HepG2 (cell line): ENCODE results near the gene UBAC2. TPM values are rescaled to one million over a fixed set of nuclear protein-coding genes. Genes with fewer than 3 reads are reported as not detected.

Experiments used
- ATAC-seq: fragments of 200-7000 bp; cut with Tn5 transposase; 3 replicates; pipeline ENCODE4 v1.9.1; 2020; ENCODE audit warnings: mild to moderate bottlenecking, moderate library complexity
- BruUV-seq: library from RNA; stranded (reverse); fragments of 400-500 nt; replicated peaks from 2 replicates; lab custom pipeline; 2021; lab: Mats Ljungman, UMichigan
- CTCF ChIA-PET: fragments of 300-600 bp; formaldehyde crosslinking; extraction: SDS; loops from one replicate; lab custom pipeline; 2021; ENCODE audit warnings: low total read pairs, inconsistent platforms, low intra/inter-chr PET ratio; lab: Yijun Ruan, JAX
- POLR2A ChIA-PET: fragments of 350-600 bp; sonication (Branson Sonifier 250); formaldehyde crosslinking; loops from one replicate; lab custom pipeline; 2020; ENCODE audit warnings: antibody characterized with exemption, inconsistent platforms; lab: Yijun Ruan, JAX
- DNase-seq: peaks from one replicate; pipeline ENCODE4 v3.0.0-alpha.2; 2015; ENCODE audit warnings: low spot score
- FAIRE-seq: peaks from 3 replicates; lab custom pipeline; 2011; peaks lifted over from hg19 to GRCh38; lab: Jason Lieb, UNC
- H2AFZ ChIP-seq: one replicate; pipeline ENCODE4 v1.6.1; 2011; ENCODE audit warnings: low read length, inconsistent platforms
- H3K27ac ChIP-seq: fragments of 300-600 bp; 3 replicates; pipeline ENCODE4 v1.8.0; 2011; ENCODE audit warnings: mixed run types, mild to moderate bottlenecking, mixed read lengths, low read length, inconsistent platforms; ENCODE audit not compliant: insufficient read depth; ENCODE audit errors: extremely low read length
- H3K27me3 ChIP-seq, 2 experiments: fragments of 200-600 bp in 1 of 2; 2 replicates in 1 of 2; 3 replicates in 1 of 2; pipeline versions ENCODE4 v1.6.0 to v1.8.0; 2011; ENCODE audit warnings: low read length in 2 of 2, mild to moderate bottlenecking in 2 of 2, moderate library complexity in 2 of 2, inconsistent platforms in 1 of 2; ENCODE audit not compliant: insufficient read depth in 2 of 2, control insufficient read depth in 1 of 2
- H3K36me3 ChIP-seq, 2 experiments: fragments of 200-600 bp in 1 of 2; replicated peaks in 1 of 2; 2 replicates in 1 of 2; 3 replicates in 1 of 2; pipeline versions ENCODE4 v1.5.1 to v1.8.0; 2011; ENCODE audit warnings: low read length in 2 of 2, inconsistent platforms in 1 of 2; ENCODE audit not compliant: insufficient read depth in 2 of 2, control insufficient read depth in 1 of 2
- H3K4me1 ChIP-seq: 2 replicates; pipeline ENCODE4 v1.5.1; 2012; ENCODE audit warnings: low read length, inconsistent platforms; ENCODE audit not compliant: insufficient read depth
- H3K4me2 ChIP-seq: 2 replicates; pipeline ENCODE4 v1.6.0; 2011; ENCODE audit warnings: low read depth, low read length, inconsistent platforms
- H3K4me3 ChIP-seq, 3 experiments: fragments of 200-600 bp in 1 of 3; sonication (generic), shearing (Covaris generic) in 1 of 3; replicated peaks in 1 of 3; 2 replicates each; pipeline ENCODE4 v1.5.1; 2011 to 2016; ENCODE audit warnings: low read length in 3 of 3, inconsistent platforms in 2 of 3, low read depth in 2 of 3, mild to moderate bottlenecking in 2 of 3, control low read depth in 1 of 3, mixed read lengths in 1 of 3; ENCODE audit not compliant: insufficient read depth in 1 of 3
- H3K79me2 ChIP-seq: one replicate; pipeline ENCODE4 v1.6.1; 2011; ENCODE audit warnings: low read length, inconsistent platforms; ENCODE audit not compliant: insufficient read depth
- H3K9ac ChIP-seq: 2 replicates; pipeline ENCODE4 v1.6.0; 2011; ENCODE audit warnings: mild to moderate bottlenecking, low read depth, low read length, inconsistent platforms; ENCODE audit not compliant: insufficient read depth
- H3K9me3 ChIP-seq: 2 replicates; pipeline ENCODE4 v1.5.1; 2012; ENCODE audit warnings: mild to moderate bottlenecking, low read length
- H4K20me1 ChIP-seq: 2 replicates; pipeline ENCODE4 v1.6.0; 2011; ENCODE audit warnings: inconsistent platforms, mild to moderate bottlenecking, low read length, moderate library complexity; ENCODE audit not compliant: insufficient read depth
- ATF7-NPFF ChIP-seq: sonication (generic); formaldehyde crosslinking; IDR thresholded peaks from 2 replicates; pipeline ENCODE4 v1.8.1; 2023; ENCODE audit warnings: mild to moderate bottlenecking, low read depth, missing genetic modification reagents, moderate library complexity
- MAFF ChIP-seq: IDR thresholded peaks from 2 replicates; pipeline ENCODE4 v1.6.1; 2011; ENCODE audit warnings: low read depth, low read length, improper control_type of control experiment
- MED1 ChIP-seq: sonication (generic); formaldehyde crosslinking; IDR thresholded peaks from 2 replicates; pipeline ENCODE4 v1.4.0; 2020; ENCODE audit warnings: missing genetic modification reagents
- PTBP1 ChIP-seq: fragments of 200-400 bp; formaldehyde crosslinking; IDR thresholded peaks from 2 replicates; pipeline ENCODE4 v1.6.1; 2018; ENCODE audit warnings: low read length, low read depth; ENCODE audit not compliant: poor library complexity, severe bottlenecking
- SIN3B ChIP-seq: fragments of 150-350 bp; IDR thresholded peaks from 2 replicates; pipeline ENCODE4 v1.6.1; 2014; ENCODE audit warnings: low read length
- SIX4 ChIP-seq: sonication (generic); formaldehyde crosslinking; IDR thresholded peaks from 2 replicates; pipeline ENCODE4 v1.4.0; 2020; ENCODE audit warnings: missing genetic modification reagents
- YEATS4 ChIP-seq: sonication (generic); formaldehyde crosslinking; IDR thresholded peaks from 2 replicates; pipeline ENCODE4 v1.4.0; 2020; ENCODE audit warnings: missing genetic modification reagents, borderline replicate concordance
- ZNF121 ChIP-seq: sonication (generic); formaldehyde crosslinking; IDR thresholded peaks from 2 replicates; pipeline ENCODE4 v1.5.0; 2020; ENCODE audit warnings: mild to moderate bottlenecking, missing genetic modification reagents
- ZNF335 ChIP-seq: sonication (generic); formaldehyde crosslinking; IDR thresholded peaks from 2 replicates; pipeline ENCODE4 v1.4.0; 2020; ENCODE audit warnings: missing genetic modification reagents
- ZNF83 ChIP-seq: sonication (generic); formaldehyde crosslinking; IDR thresholded peaks from 2 replicates; pipeline ENCODE4 v1.4.0; 2020; ENCODE audit warnings: missing genetic modification reagents, mild to moderate bottlenecking, borderline replicate concordance
- WGBS: methylation state at CpG from one replicate; pipeline ENCODE4 v1.1.6; 2017; ENCODE audit warnings: low lambda C conversion rate; 5-methylcytosine and 5-hydroxymethylcytosine counted together
- in situ Hi-C: cut with HindIII; loops from 2 replicates; pipeline ENCODE4 v1.10.0; 2017; ENCODE audit warnings: low pct_unique_long_range_greater_than_20kb; ENCODE audit not compliant: extremely low pct_ligation_motif_present
- intact Hi-C: fragments of 100-400 bp; cut with micrococcal nuclease; formaldehyde crosslinking; loops from one replicate; pipeline ENCODE4 v1.10.0; 2022; ENCODE audit not compliant: unreplicated experiment
- polyA plus RNA-seq, 8 experiments: library from polyadenylated mRNA; depleted of rRNA in 3 of 8; stranded (reverse) in 7 of 8; unstranded in 1 of 8; fragments of >200 nt; fragmentation: Illumina TruSeq in 4 of 8; extraction: Trizol in 4 of 8; gene quantifications; 2 replicates each; pipeline versions ENCODE4 v1.2.1 to v1.2.3, GENCODE V29; 2011 to 2016; ENCODE audit warnings: low read depth in 4 of 8, missing spikeins in 1 of 8, mixed read lengths in 1 of 8; ENCODE audit not compliant: insufficient read depth in 1 of 8
- total RNA-seq, 5 experiments: library from RNA; depleted of rRNA; stranded (reverse); fragments of >200 nt; fragmentation: Illumina TruSeq; extraction: Trizol; gene quantifications; 2 replicates each; pipeline ENCODE4 v1.2.3, GENCODE V29; 2016; ENCODE audit warnings: low read depth in 1 of 5
- TF ChIP-seq, protein P1 (sequence below): sonication (generic); formaldehyde crosslinking; conservative IDR thresholded peaks from 2 replicates; pipeline ENCODE4 v1.4.0; 2020; ENCODE audit warnings: missing genetic modification reagents
- TF ChIP-seq, protein P2 (sequence below), 2 experiments: fragments of 450-650 bp in 1 of 2; sonication (generic) in 1 of 2; formaldehyde crosslinking; IDR thresholded peaks; 2 replicates each; pipeline versions ENCODE4 v1.5.0 to v1.8.0; 2020 to 2022; ENCODE audit warnings: mild to moderate bottlenecking in 1 of 2, missing genetic modification reagents in 1 of 2

The UBAC2 gene
- total and polyA plus RNA-seq, 2 of the 13 experiments (the other 11 are each of a cell fraction or from before 2014, with no cell fraction given): 61.3 to 80.8 TPM

DNA sequence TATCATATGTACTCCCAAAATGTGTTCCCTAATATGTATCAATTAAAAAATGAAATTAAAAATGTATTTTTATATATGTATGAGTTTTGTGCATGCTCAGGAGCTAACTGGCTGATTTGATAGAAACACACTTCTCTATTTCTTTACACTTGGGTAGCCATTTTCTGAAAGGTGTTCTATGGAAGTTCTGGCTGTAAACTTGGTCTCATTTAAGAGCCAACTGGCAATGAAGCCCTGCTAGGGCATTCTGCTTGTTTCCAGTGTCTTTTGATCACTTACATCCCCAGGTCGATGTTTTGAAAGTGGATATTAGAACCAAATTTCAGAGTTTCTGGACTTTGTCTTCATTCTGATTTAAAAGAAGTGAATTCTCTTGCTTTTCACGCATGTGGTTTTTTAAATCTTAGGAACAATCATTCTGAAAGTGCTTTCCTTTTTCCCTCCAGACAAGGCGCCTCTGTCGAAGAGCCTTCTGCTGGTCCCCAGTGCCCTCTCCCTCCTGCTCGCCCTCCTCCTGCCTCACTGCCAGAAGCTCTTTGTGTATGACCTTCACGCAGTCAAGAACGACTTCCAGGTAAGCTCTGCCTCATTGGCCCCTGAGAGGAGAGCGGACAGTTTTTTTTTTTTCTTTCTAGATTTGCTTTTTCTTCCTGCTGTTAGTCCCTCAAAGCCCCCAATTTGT, 37.5 kb downstream of the UBAC2 start (continued):
- no peak for TF ChIP-seq SIX4 (CRISPR knock-in tag)
- TF ChIP-seq, protein P1, sequence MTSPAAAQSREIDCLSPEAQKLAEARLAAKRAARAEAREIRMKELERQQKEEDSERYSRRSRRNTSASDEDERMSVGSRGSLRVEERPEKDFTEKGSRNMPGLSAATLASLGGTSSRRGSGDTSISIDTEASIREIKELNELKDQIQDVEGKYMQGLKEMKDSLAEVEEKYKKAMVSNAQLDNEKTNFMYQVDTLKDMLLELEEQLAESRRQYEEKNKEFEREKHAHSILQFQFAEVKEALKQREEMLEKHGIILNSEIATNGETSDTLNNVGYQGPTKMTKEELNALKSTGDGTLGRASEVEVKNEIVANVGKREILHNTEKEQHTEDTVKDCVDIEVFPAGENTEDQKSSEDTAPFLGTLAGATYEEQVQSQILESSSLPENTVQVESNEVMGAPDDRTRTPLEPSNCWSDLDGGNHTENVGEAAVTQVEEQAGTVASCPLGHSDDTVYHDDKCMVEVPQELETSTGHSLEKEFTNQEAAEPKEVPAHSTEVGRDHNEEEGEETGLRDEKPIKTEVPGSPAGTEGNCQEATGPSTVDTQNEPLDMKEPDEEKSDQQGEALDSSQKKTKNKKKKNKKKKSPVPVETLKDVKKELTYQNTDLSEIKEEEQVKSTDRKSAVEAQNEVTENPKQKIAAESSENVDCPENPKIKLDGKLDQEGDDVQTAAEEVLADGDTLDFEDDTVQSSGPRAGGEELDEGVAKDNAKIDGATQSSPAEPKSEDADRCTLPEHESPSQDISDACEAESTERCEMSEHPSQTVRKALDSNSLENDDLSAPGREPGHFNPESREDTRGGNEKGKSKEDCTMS (CRISPR knock-in tag): no peak
- no peak for TF ChIP-seq ZNF335 (CRISPR knock-in tag)
- no peak for TF ChIP-seq MAFF
- no peak for TF ChIP-seq MED1 (CRISPR knock-in tag)
- no peak for TF ChIP-seq ZNF121 (CRISPR knock-in tag)

DNA sequence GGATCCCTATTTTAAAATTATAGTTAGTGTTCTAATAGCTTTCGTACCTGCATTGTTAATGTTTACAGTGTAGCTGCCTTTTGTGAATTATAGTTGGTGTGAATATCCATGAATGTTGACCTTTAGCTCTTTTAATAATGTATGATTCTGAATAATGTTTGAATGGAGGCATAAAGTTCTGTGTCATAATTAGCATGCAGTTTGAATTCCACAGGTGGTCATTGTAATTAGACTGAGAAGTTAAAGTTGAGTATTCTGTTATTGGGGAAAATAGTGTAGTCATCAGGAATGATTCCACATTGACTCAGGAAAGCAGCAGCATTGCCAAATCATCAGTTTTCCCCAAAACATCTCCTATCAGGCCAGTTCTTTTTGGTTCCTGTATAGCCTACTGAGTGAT, 45.4 kb downstream of the UBAC2 start:
- Histone ChIP-seq H3K27me3 (no peaks in the 10 kb centered on the region), H3K4me2 (no peak overlapping the region), H2AFZ (no peak overlapping the region), H3K27ac (no peak overlapping the region), H3K4me1 (no peaks in the 10 kb centered on the region), H4K20me1 (no peaks in the 10 kb centered on the region), H3K4me3 (no peak overlapping the region), H3K79me2 (no peaks in the 10 kb centered on the region), H3K9ac (no peak overlapping the region), H3K36me3 (0 out of 5 replicates have a peak, but pooled peaks cover 0 to 18% of the 10 kb centered on the region in 2 experiments), H3K9me3 (no peaks in the 10 kb centered on the region)
- 98% methylated on average over 1 of the region's 1 CpG for WGBS
- intact Hi-C loops: no loop called here
- no TSS peak for BruUV-seq
- DNase-seq: no peak
- no peak for FAIRE-seq
- ChIA-PET CTCF (no interaction called here), POLR2A (no interaction called here)
- in situ Hi-C loops: no loop called here
- no peak for ATAC-seq
- TF ChIP-seq PTBP1 (no peak), SIN3B (no peak), ZNF83 (CRISPR knock-in tag) (no peak), YEATS4 (CRISPR knock-in tag) (no peak), ATF7-NPFF (CRISPR knock-in tag) (no peak)
- TF ChIP-seq, protein P2, sequence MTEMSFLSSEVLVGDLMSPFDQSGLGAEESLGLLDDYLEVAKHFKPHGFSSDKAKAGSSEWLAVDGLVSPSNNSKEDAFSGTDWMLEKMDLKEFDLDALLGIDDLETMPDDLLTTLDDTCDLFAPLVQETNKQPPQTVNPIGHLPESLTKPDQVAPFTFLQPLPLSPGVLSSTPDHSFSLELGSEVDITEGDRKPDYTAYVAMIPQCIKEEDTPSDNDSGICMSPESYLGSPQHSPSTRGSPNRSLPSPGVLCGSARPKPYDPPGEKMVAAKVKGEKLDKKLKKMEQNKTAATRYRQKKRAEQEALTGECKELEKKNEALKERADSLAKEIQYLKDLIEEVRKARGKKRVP (CRISPR knock-in tag; IDR thresholded peaks at IDR 0.05): no peak
